Measurements from ENCODE around the gene RGS12.

The RGS12 gene

DNA sequence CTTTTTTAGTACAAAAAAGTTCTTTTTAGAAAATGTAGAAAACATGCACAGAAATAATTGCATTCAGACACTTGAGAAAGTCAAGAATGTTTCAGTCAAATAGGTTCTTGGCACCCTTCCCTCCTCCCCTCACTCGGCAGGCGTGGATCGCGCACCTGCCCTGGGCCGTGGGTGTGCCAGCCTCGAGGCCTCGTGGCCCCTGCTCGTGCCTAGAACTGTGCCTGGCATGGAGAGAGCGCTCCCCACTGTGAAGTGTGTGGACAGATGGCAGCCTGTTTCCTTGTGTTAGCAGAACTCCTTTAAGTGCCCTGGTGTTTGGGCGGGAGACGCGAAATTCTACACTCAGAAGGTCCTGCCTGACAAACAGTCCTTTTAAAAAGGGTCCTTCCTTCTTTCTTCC, 14.7 kb downstream of the RGS12 start:
- DNase-seq (ENCODE audit: extremely low read depth in 1 of 2, low read depth in 1 of 2): no peak

GRCh38 chr4:3307891-3308575, 15.2 kb downstream of the RGS12 start:
- DNase-seq (ENCODE audit: extremely low read depth in 1 of 2, low read depth in 1 of 2): no peak

DNA sequence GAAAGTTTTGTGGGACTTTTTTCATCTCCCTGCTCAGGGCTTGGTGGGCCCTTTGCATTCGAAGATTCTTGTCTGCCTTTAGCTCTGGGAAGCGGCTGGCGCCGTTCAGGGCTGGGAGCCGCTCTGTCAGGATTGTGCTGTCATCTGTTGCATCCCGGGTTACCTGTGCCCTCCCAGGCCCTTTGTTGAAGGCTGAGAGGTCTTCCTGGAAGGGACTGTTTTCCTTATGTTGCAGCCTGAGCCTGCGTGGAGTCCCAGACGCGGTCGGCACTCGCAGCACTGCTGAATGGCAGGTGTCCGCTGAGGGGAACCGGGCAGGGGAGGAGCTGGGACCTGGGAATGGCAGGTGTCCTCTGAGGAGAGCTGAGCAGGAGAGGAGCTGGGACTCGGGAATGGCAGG, 15.9 kb downstream of the RGS12 start:
- no peak for DNase-seq (ENCODE audit: extremely low read depth in 1 of 2, low read depth in 1 of 2)

- no peak for DNase-seq (ENCODE audit: extremely low read depth in 1 of 2, low read depth in 1 of 2)
These were observed 17.7 kb downstream of the RGS12 start for GRCh38 chr4:3310301-3311094.

GRCh38 chr4:3311095-3311372, 18.2 kb downstream of the RGS12 start:
- no peak for DNase-seq (ENCODE audit: extremely low read depth in 1 of 2, low read depth in 1 of 2)

- no peak for DNase-seq (ENCODE audit: extremely low read depth in 1 of 2, low read depth in 1 of 2)
These were observed 18.8 kb downstream of the RGS12 start for GRCh38 chr4:3311489-3312171.

- DNase-seq (ENCODE audit: extremely low read depth in 1 of 2, low read depth in 1 of 2): no peak
These were observed 19.5 kb downstream of the RGS12 start for GRCh38 chr4:3312362-3312761.

DNA sequence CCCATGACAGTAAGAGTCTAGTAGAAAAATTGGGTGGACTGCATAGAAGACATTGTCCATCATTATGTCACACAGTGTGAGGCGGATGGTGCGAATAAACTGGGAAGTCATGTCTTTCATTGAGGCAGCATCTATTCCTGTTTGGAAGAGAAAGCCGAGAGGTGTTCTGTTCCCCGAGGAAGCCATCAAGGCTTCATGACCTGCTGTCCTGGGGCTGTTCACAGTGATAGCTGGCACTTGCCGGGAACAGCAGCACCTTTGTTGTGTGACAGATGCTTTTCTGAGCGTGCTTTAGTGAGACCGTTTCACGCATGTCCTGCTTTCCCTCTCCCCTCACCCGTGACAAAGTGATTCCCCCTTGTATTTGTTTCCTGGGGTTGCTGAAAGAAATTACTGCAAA, 20.3 kb downstream of the RGS12 start:
- DNase-seq (ENCODE audit: extremely low read depth in 1 of 2, low read depth in 1 of 2): no peak

DNA sequence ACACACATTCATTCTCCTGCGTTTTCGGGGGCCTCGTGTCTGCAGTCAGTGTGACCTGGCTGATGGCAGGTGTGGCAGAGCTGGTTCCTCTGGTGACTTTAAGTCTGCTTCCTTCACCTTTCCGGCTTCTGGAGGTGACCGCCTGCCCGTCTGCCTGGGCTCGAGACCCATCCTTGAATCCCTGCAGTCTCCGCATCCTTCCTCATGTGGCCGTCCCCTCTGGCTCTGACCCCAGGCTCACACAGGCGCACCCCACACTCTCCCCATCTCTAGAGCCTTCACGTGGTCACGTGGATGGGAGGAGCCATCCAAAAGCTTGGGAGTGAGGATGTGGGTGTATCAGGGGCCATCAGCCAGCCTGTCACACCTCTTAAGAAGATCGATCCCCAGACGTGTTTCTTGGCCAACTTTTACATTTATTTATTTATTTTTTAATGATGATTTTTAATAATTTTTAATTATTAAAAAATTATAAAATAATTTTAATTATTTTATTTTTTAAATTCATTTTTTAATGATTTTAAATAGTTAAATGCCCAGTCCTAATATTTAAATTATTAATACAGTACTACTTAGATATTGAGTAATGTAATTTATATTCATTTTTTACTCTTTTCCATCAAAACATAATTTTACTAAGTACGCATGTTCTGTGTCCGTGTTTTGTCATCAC, 20.9 kb downstream of the RGS12 start:
- no peak for DNase-seq (ENCODE audit: extremely low read depth in 1 of 2, low read depth in 1 of 2)

DNA sequence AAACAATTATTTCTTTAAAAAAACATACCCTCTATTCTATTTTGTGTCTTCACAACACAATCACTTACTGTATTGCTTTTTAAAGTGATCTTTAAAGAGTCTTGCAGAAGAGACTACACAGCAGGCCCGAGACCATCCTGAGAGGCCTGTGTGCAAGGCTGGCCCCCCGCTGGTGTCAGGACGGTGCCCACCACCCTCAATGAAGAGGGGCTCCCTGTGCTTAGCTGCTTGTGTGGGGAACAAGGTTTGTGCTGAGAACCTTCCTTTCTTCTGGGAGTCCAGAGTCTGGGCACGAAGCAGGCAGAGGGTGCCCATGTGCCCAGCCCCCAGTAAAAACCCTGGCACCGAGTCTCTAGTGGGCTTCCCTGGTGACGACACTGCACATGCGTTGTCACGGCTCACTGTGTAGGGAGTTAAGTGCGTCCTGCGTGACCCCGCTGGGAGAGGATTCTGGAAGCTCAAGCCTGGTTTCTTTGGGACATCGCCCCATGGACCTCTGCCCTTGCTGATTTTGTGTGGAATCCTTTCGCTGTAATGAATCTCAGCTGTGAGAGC, 22.0 kb downstream of the RGS12 start:
- no peak for DNase-seq (ENCODE audit: extremely low read depth in 1 of 2, low read depth in 1 of 2)

- no peak for DNase-seq (ENCODE audit: extremely low read depth in 1 of 2, low read depth in 1 of 2)
These were observed 22.7 kb downstream of the RGS12 start for GRCh38 chr4:3315566-3315965.

GRCh38 chr4:3316146-3316545, 23.3 kb downstream of the RGS12 start:
- no peak for DNase-seq (ENCODE audit: extremely low read depth in 1 of 2, low read depth in 1 of 2)

- no peak for DNase-seq (ENCODE audit: extremely low read depth in 1 of 2, low read depth in 1 of 2)
These were observed 24.3 kb downstream of the RGS12 start for GRCh38 chr4:3317011-3317655.

DNA sequence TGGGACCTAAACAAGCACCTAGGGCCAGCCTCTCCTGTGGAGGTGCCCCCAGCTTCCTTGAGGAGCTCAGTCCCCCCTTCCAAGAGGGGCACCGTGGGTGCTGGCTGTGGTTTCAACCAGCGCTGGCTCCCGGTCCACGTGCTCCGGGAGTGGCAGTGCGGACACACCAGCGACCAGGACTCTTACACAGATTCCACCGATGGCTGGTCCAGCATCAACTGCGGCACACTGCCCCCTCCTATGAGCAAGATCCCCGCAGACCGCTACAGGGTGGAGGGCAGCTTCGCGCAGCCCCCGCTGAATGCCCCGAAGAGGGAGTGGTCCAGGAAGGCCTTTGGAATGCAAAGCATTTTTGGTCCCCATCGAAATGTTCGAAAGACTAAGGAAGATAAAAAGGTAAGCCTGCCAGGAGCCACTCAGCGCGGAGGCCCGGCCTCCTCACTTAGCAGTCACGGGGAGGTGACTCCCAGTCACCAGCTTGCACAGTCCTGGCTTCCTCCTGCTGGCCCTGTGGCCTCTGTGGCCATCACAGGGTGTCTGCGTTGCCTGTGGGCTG, 24.9 kb downstream of the RGS12 start:
- DNase-seq (ENCODE audit: extremely low read depth in 1 of 2, low read depth in 1 of 2): no peak

- no peak for DNase-seq (ENCODE audit: extremely low read depth in 1 of 2, low read depth in 1 of 2)
These were observed 25.8 kb downstream of the RGS12 start for GRCh38 chr4:3318561-3319021.

DNA sequence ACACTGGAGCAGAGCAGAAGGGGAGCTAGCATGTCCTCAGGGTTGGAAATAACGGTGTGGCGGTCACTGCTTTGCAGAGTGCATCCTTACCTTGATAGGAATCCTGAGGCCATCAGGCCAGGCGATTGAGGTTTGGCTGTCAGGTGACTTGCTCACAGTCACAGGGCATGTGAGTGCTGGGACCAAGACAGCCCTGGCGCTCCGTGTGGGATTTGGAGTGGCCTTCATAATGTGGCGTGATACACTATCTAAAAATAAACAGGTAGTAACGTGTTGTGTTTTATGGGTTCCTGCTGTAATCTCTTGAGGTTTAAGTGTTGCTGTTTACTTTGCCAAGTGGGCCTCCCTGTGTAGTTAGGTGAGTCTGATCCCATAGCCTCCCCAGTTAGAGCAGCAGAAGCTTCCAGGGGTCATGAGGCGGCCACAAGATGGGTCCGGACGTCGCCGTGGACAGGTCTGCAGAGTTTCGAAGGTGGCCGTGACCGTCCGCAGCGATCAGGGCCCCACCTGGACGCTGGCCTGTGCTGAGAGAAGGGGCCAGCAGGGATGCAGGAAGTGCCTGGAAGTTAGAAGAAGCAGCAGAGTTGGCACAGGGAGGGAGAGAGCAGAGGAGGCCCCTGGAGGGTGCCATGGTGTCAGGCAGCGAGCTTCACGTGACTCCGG, 27.7 kb downstream of the RGS12 start:
- DNase-seq (ENCODE audit: extremely low read depth in 1 of 2, low read depth in 1 of 2): no peak

GRCh38 chr4:3321295-3321889, 28.6 kb downstream of the RGS12 start:
- DNase-seq (ENCODE audit: extremely low read depth in 1 of 2, low read depth in 1 of 2): no peak

GRCh38 chr4:3322059-3322550, 29.3 kb downstream of the RGS12 start:
- no peak for DNase-seq (ENCODE audit: extremely low read depth in 1 of 2, low read depth in 1 of 2)

DNA sequence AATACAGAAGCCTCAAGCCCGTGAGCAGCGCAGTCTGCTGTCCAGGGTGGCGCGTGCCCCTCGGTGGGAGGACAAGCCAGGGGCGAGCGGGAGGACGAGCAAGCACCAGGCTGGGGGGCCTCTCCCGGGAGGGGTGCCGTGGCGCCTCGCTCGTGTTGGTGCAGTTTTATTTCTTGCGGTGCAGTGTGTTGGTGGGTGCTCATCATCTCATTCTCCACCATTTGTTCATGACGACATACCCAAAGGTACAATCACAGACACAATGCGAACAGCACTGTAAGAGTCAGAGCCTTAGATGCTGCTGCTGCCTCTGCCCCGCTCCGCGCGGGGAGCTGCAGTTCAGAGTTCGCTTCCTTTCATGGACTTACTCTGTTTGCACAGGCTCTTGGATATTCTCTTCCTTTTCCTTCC, 30.3 kb downstream of the RGS12 start:
- DNase-seq (ENCODE audit: extremely low read depth in 1 of 2, low read depth in 1 of 2): no peak

Measured in stimulated activated CD8-positive, alpha-beta memory T cell treated with anti-CD3 and anti-CD28 coated beads, Interleukin-7, amount 100 ng/mL, for 48 hours (primary cell).